H9 (cell line): ENCODE data around the gene ADAM22. TPM values are rescaled to one million over a fixed set of nuclear protein-coding genes. Genes with fewer than 3 reads are reported as not detected.

ENCODE experiments used
- DNase-seq: peaks from one replicate; pipeline ENCODE4 v3.0.0-alpha.2; 2017
- H2AFZ ChIP-seq: one replicate; pipeline ENCODE4 v1.6.1; 2013; ENCODE audit warnings: mild to moderate bottlenecking, low read length, control low read depth, moderate library complexity
- H2AK5ac ChIP-seq: 2 replicates; pipeline ENCODE4 v1.6.1; 2013; ENCODE audit warnings: low read length, control low read depth, mixed read lengths; ENCODE audit not compliant: insufficient read length
- H2BK120ac ChIP-seq: one replicate; pipeline ENCODE4 v1.6.1; 2013; ENCODE audit warnings: low read depth, mild to moderate bottlenecking, low read length, control low read depth, inconsistent platforms; ENCODE audit not compliant: poor library complexity, severe bottlenecking
- H2BK12ac ChIP-seq: 2 replicates; pipeline ENCODE4 v1.6.1; 2013; ENCODE audit warnings: low read length, control low read depth, mixed read lengths, low read depth; ENCODE audit not compliant: insufficient read length
- H2BK15ac ChIP-seq: 2 replicates; pipeline ENCODE4 v1.6.1; 2013; ENCODE audit warnings: low read depth, low read length, control low read depth
- H2BK20ac ChIP-seq: one replicate; pipeline ENCODE4 v1.6.1; 2013; ENCODE audit warnings: low read depth, mild to moderate bottlenecking, low read length, control low read depth, inconsistent platforms; ENCODE audit not compliant: poor library complexity, severe bottlenecking
- H2BK5ac ChIP-seq: 2 replicates; pipeline ENCODE4 v1.6.1; 2013; ENCODE audit warnings: low read length, control low read depth, mixed read lengths; ENCODE audit not compliant: insufficient read length
- H3K14ac ChIP-seq: 2 replicates; pipeline ENCODE4 v1.6.1; 2013; ENCODE audit warnings: low read length, control low read depth; ENCODE audit not compliant: insufficient read depth
- H3K18ac ChIP-seq: 2 replicates; pipeline ENCODE4 v1.6.1; 2013; ENCODE audit warnings: low read depth, mild to moderate bottlenecking, mixed read lengths, low read length, control low read depth; ENCODE audit not compliant: insufficient read length
- H3K23ac ChIP-seq: 2 replicates; pipeline ENCODE4 v1.6.1; 2013; ENCODE audit warnings: low read length, control low read depth, mixed read lengths, low read depth; ENCODE audit not compliant: insufficient read length
- H3K23me2 ChIP-seq: 2 replicates; pipeline ENCODE4 v1.6.1; 2013; ENCODE audit warnings: low read depth, mild to moderate bottlenecking, mixed read lengths, low read length, control low read depth; ENCODE audit not compliant: insufficient read length, poor library complexity, severe bottlenecking
- H3K27ac ChIP-seq: 2 replicates; pipeline ENCODE4 v1.5.1; 2013; ENCODE audit warnings: low read length, control low read depth, mixed read lengths, low read depth; ENCODE audit not compliant: insufficient read length
- H3K27me3 ChIP-seq: 2 replicates; pipeline ENCODE4 v1.6.1; 2013; ENCODE audit warnings: low read length, control low read depth, inconsistent platforms; ENCODE audit not compliant: insufficient read depth
- H3K4ac ChIP-seq: 2 replicates; pipeline ENCODE4 v1.6.1; 2013; ENCODE audit warnings: low read depth, mild to moderate bottlenecking, control low read depth, inconsistent platforms, low read length, moderate library complexity
- H3K4me1 ChIP-seq: 2 replicates; pipeline ENCODE4 v1.6.1; 2013; ENCODE audit warnings: low read length, control low read depth, inconsistent platforms; ENCODE audit not compliant: insufficient read depth
- H3K4me2 ChIP-seq: 2 replicates; pipeline ENCODE4 v1.6.1; 2013; ENCODE audit warnings: low read length, control low read depth, mixed read lengths; ENCODE audit not compliant: insufficient read length, insufficient read depth
- H3K56ac ChIP-seq: 2 replicates; pipeline ENCODE4 v1.6.1; 2013; ENCODE audit warnings: low read depth, mild to moderate bottlenecking, mixed read lengths, low read length, control low read depth; ENCODE audit not compliant: insufficient read length
- H3K79me1 ChIP-seq: 2 replicates; pipeline ENCODE4 v1.6.1; 2013; ENCODE audit warnings: low read depth, mild to moderate bottlenecking, moderate library complexity, low read length, control low read depth, inconsistent platforms; ENCODE audit not compliant: insufficient read depth, poor library complexity, severe bottlenecking
- H3K79me2 ChIP-seq: 2 replicates; pipeline ENCODE4 v1.6.1; 2013; ENCODE audit warnings: low read length, control low read depth, inconsistent platforms; ENCODE audit not compliant: insufficient read depth
- H3K9ac ChIP-seq: 2 replicates; pipeline ENCODE4 v1.6.1; 2013; ENCODE audit warnings: low read length, control low read depth, mixed read lengths; ENCODE audit not compliant: insufficient read length; ENCODE audit errors: extremely low read depth
- H3K9me3 ChIP-seq: one replicate; pipeline ENCODE4 v1.6.1; 2013; ENCODE audit warnings: low read depth, low read length, inconsistent platforms; ENCODE audit not compliant: control insufficient read depth
- H3T11ph ChIP-seq: one replicate; pipeline ENCODE4 v1.6.1; 2013; ENCODE audit warnings: mild to moderate bottlenecking, low read length, control low read depth, inconsistent platforms
- H4K20me1 ChIP-seq: one replicate; pipeline ENCODE4 v1.6.1; 2013; ENCODE audit not compliant: control insufficient read depth, insufficient read length, insufficient read depth
- H4K5ac ChIP-seq: 2 replicates; pipeline ENCODE4 v1.6.1; 2013; ENCODE audit warnings: low read depth, mild to moderate bottlenecking, mixed read lengths, low read length, control low read depth; ENCODE audit not compliant: insufficient read length
- H4K8ac ChIP-seq: replicated peaks from 2 replicates; pipeline ENCODE4 v1.6.1; 2013; ENCODE audit warnings: low read length, control low read depth, mixed read lengths, low read depth; ENCODE audit not compliant: insufficient read length
- H4K91ac ChIP-seq: 2 replicates; pipeline ENCODE4 v1.6.1; 2013; ENCODE audit warnings: low read depth, mild to moderate bottlenecking, moderate library complexity, mixed read lengths, low read length, control low read depth; ENCODE audit not compliant: insufficient read length
- H3K27ac Mint-ChIP-seq, 3 experiments: 2 replicates in 2 of 3; 3 replicates in 1 of 3; pipeline ENCODE4 v1.8.0; 2020 to 2021; ENCODE audit warnings: mixed read lengths in 3 of 3, mild to moderate bottlenecking in 1 of 3, moderate library complexity in 1 of 3
- H3K27me3 Mint-ChIP-seq: 2 replicates; pipeline ENCODE4 v1.8.0; 2021; ENCODE audit warnings: low read depth, mild to moderate bottlenecking, moderate library complexity, mixed read lengths
- H3K36me3 Mint-ChIP-seq, 3 experiments: 2 replicates in 2 of 3; 3 replicates in 1 of 3; pipeline ENCODE4 v1.8.0; 2020 to 2021; ENCODE audit warnings: low read depth in 3 of 3, mixed read lengths in 3 of 3; ENCODE audit not compliant: insufficient read depth in 1 of 3
- H3K4me1 Mint-ChIP-seq, 2 experiments: 2 replicates each; pipeline ENCODE4 v1.8.0; 2020; ENCODE audit warnings: mixed read lengths in 2 of 2
- H3K4me3 Mint-ChIP-seq, 2 experiments: 2 replicates in 1 of 2; 3 replicates in 1 of 2; pipeline ENCODE4 v1.8.0; 2020 to 2021; ENCODE audit warnings: mild to moderate bottlenecking in 2 of 2, mixed read lengths in 2 of 2, moderate library complexity in 1 of 2
- H3K9me3 Mint-ChIP-seq, 2 experiments: 2 replicates in 1 of 2; 3 replicates in 1 of 2; pipeline ENCODE4 v1.8.0; 2020; ENCODE audit warnings: mild to moderate bottlenecking in 2 of 2, mixed read lengths in 2 of 2, moderate library complexity in 1 of 2
- CTCF ChIP-seq: fragments of 200-600 bp; sonication (generic); conservative IDR thresholded peaks from 3 replicates; pipeline ENCODE4 v1.8.0; 2021; ENCODE audit warnings: antibody characterized with exemption, mild to moderate bottlenecking
- WGBS: extraction: QIAGEN DNeasy Blood & Tissue Kit; methylation state at CpG from one replicate; pipeline ENCODE4 v1.1.7; 2013; ENCODE audit warnings: missing lambda C conversion rate, low lambda C conversion rate, mixed read lengths; ENCODE audit not compliant: insufficient read length; ENCODE audit errors: extremely low coverage; 5-methylcytosine and 5-hydroxymethylcytosine counted together
- total RNA-seq: library from RNA; stranded (reverse); gene quantifications from 2 replicates; pipeline ENCODE4 v1.2.1, GENCODE V29; 2021

The ADAM22 gene
- total RNA-seq, 1 experiment from 2014 or later, result 8.7 TPM

GRCh38 chr7:87919875-87920274 is 14.2 kb upstream of the ADAM22 start:
- Histone ChIP-seq H2BK12ac (no peak overlapping the region), H2BK120ac (no peak overlapping the region), H3K14ac (no peak overlapping the region), H3K4me2 (no peak overlapping the region), H3K79me2 (no peaks in the 10 kb centered on the region), H4K91ac (no peak overlapping the region), H3T11ph (no peak overlapping the region), H3K27ac (no peak overlapping the region), H2AFZ (no peak overlapping the region), H3K4me1 (no peaks in the 10 kb centered on the region), H3K23me2 (no peaks in the 10 kb centered on the region), H4K5ac (no peak overlapping the region), H3K23ac (no peak overlapping the region), H4K8ac (no peak overlapping the region), H3K27me3 (no peaks in the 10 kb centered on the region), H2BK5ac (no peak overlapping the region), H3K56ac (no peak overlapping the region), H3K79me1 (no peaks in the 10 kb centered on the region), H4K20me1 (no peaks in the 10 kb centered on the region), H3K9ac (no peak overlapping the region), H3K9me3 (no peaks in the 10 kb centered on the region), H3K18ac (no peak overlapping the region), H3K4ac (no peak overlapping the region), H2AK5ac (no peak overlapping the region), H2BK20ac (no peak overlapping the region), H2BK15ac (no peak overlapping the region)
- H3K4me1 Mint-ChIP-seq, result peaks cover 7% of the 10 kb centered on the region in 2 experiments
- TF ChIP-seq CTCF, result no peak
- H3K36me3 Mint-ChIP-seq, result no peaks in the 10 kb centered on the region
- no CpG with 5 or more reads among the region's 6 CpGs for WGBS
- no peak overlapping the region for H3K4me3 Mint-ChIP-seq
- DNase-seq, result no peak
- no peaks in the 10 kb centered on the region for H3K27me3 Mint-ChIP-seq
- no peak overlapping the region for H3K27ac Mint-ChIP-seq
- H3K9me3 Mint-ChIP-seq, result no peaks in the 10 kb centered on the region
